Right renal pelvis (tissue), 4 donors: ENCODE measurements around the gene GMEB1. TPM values are rescaled to one million over a fixed set of nuclear protein-coding genes. Genes with fewer than 3 reads are reported as not detected.
"Not testable (repeated sequence)": the region's sequence is repeated elsewhere in the genome, so short reads cannot be mapped to it uniquely, and the experiment has no call there.

Source experiments
- DNase-seq, 4 donors: peaks; one replicate each; pipeline ENCODE4 v3.0.0-alpha.2; 2013; ENCODE audit warnings: low read depth in 4 of 4, low spot score in 3 of 4, missing footprints in 1 of 4
- polyA plus RNA-seq, 4 donors: library from polyadenylated mRNA; unstranded; fragments of 120-200 nt; gene quantifications; one replicate each; pipeline ENCODE4 v1.2.1, GENCODE V29; 2013; ENCODE audit not compliant: insufficient read length in 4 of 4

The GMEB1 gene
- polyA plus RNA-seq, 4 donors = 16.2 to 17.9 (median 17.1) TPM

GRCh38 chr1:28671254-28671780, 2.7 kb downstream of the GMEB1 start:
- DNase-seq = no peak

- DNase-seq = not testable (repeated sequence)
These were observed 4.4 kb downstream of the GMEB1 start for GRCh38 chr1:28672971-28673370.

GRCh38 chr1:28675924-28676257, 7.3 kb downstream of the GMEB1 start:
- DNase-seq = no peak

- DNase-seq = no peak
These were observed 11.6 kb downstream of the GMEB1 start for GRCh38 chr1:28680151-28680550.

- DNase-seq = no peak
These were observed 14.3 kb downstream of the GMEB1 start for GRCh38 chr1:28682840-28683239.

DNA sequence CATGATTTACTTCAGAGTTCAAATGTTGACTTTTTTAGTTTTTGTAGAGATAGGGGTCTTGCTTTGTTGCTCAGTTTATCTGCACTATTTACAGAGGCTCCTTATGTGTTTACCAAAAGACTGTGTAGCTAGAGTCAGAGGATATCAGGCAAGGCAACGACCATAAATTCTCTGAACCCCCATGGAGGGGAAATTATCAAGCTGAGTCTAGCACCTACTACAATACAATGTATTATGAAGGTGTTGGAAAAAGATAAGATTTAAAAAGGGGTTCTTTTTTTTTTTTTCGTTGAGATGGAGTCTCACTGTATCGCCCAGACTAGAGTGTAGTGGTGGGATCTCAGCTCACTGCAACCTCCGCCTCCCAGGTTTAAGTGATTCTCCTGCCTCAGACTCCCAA, 16.4 kb downstream of the GMEB1 start:
- DNase-seq = no peak

- DNase-seq = not testable (repeated sequence)
These were observed 23.0 kb downstream of the GMEB1 start for GRCh38 chr1:28691627-28692026.

- no peak for DNase-seq
These were observed 35.0 kb downstream of the GMEB1 start for GRCh38 chr1:28703629-28704028.

GRCh38 chr1:28716336-28716735, 47.8 kb downstream of the GMEB1 start:
- no peak for DNase-seq

GRCh38 chr1:28718166-28718565, 49.6 kb downstream of the GMEB1 start:
- no peak for DNase-seq

GRCh38 chr1:28718586-28719331, 50.2 kb downstream of the GMEB1 start:
- DNase-seq = no peak

GRCh38 chr1:28719332-28719619, 50.7 kb downstream of the GMEB1 start:
- no peak for DNase-seq

- no peak for DNase-seq
These were observed 51.8 kb downstream of the GMEB1 start for GRCh38 chr1:28720376-28720775.

DNA sequence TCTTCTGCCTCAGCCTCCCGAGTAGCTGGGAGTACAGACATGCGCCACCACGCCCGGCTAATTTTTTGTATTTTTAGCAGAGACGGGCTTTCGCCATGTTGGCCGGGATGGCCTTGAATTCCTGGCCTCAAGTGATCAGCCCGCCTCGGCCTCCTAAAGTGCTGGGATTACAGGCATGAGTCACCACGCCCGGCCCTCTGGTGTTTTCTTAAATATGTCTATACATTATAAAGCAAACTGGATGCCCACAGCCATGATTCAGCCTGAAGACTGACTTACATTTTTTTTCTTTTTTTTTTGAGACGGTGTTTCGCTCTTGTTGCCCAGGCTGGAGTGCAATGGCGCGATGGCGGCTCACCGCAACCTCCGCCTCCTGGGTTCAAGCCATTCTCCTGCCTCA, 53.3 kb downstream of the GMEB1 start:
- DNase-seq = not testable (repeated sequence)

DNA sequence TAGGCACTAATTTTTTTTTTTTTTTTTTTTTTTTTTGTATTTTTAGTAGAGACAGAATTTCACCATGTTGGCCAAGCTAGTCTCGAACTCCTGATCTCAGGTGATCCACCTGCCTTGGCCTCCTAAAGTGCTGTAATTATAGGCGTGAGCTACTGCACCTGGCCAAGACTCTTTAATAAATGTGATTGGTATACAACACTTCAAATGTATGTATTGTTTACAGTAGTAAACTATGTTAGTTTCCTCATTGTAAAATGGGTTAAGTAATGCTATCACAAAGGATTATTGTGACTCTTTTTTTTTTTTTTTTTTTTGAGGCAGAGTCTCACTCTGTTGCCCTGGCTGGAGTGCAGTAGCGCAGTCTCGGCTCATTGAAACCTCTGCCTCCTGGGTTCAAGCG, 56.8 kb downstream of the GMEB1 start:
- not testable (repeated sequence) for DNase-seq

- peak in 1 of 4 donors; percentile 40 for DNase-seq
These were observed 67.4 kb downstream of the GMEB1 start for GRCh38 chr1:28735961-28736449.

GRCh38 chr1:28736450-28737306, 68.1 kb downstream of the GMEB1 start, which contains the start of gene YTHDF2:
TSS of gene YTHDF2 (plus strand) at chr1:28736940. CDS start at chr1:28737121, 181 bp downstream.
- peak; percentile 92 to 97 (median 95) for DNase-seq

DNA sequence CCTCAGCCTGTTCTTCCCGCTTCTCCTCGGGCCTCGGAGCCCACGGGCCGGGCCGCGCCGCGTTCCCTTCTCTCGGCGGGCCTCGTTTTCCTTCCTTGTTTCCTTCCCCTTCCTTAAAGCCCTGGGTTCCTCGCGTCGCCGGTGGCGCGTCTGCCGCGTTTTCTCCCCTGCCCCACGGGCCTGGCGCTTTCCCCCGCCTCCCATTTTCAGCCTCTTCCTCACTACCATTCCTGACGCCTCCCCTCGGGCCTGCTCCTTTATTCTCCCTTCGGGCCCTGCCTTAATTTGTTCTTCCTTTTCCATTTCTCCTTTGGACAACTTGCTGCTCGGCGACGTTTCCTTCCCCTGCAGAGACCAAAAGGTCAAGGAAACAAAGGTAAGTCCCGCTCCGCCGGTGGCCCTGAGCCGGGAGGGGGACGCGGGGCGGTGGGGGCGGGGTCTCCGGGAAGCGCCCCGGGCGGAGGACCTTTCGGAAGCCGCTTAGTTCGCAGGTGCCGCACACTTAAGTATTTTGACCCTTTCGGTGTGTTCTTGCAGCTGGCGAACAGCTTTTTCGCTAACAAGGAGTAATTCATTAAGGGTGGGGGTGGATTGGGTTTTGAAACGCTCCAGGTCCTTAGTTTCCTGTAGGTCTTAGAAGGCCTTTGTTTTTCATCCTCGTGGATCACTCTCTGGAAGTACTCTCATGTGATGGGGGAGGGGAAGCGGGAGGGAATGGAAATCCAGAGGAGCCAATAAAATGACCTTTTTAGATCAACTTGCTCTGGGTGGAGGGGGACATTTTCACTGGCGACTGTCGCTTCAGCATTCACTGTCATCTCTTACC, 68.9 kb downstream of the GMEB1 start:
- peak; percentile 41 to 55 (median 50) for DNase-seq

DNA sequence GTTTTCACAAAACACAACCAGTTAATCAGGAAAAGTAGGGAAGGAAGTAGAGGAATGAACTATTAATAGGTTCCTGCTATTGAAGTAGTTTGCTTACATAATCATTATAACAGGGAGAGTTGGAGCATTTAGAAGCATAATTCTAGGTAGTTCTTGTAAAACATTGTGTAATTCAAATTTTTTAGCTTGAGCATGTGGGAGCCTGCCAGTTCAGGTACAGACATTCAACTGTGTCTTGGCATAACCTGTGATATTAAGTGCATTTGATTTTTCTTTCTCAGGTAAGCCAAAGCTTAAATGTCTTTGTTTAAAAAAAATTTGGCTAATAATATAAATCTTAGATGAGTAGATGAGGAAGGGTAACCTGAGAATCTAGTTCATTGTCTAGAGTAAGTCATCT, 71.5 kb downstream of the GMEB1 start:
- DNase-seq = no peak

DNA sequence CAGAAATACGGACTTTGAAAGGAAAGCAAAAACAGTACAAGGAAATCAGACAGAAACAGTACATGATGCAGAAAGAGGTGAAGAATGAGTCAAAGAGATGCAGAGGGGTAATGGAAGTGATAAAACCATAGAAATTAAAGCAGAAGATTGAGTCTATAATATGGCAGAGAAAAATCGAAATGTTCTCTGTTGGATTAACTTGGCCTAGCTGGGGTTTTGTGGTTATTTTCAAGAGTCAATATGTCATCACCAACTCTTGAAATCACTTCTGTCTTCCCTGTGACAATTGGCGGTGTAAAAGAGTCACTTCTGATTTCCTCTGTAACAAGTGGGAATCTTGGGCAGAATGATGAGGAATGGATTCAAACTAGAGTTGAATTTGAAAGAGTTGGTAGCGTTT, 75.6 kb downstream of the GMEB1 start:
- DNase-seq = no peak
